ENCODE data around the gene WDR44. TPM values are rescaled to one million over a fixed set of nuclear protein-coding genes. Genes with fewer than 3 reads are reported as not detected.
A peak's percentile ranks its signal among the peaks of the same experiment; 100 is the strongest.

Gene WDR44
- total RNA-seq, 4 donors from 2014 or later, result 10.8 to 31.2 (median 15.0) TPM

GRCh38 chrX:118345045-118345463 is 852 bp upstream of the WDR44 start:
- peak overlapping the region; percentile 93 to 97 (median 96) for H3K27ac ChIP-seq
- no peaks in the 10 kb centered on the region for H3K27me3 ChIP-seq
- in situ Hi-C loops (cut with MboI; ENCODE audit: low pct_ligation_motif_present in 1 of 4, low pct_unique_long_range_greater_than_20kb in 1 of 4, low sequenced_read_pairs in 3 of 4) (no loop called here), intact Hi-C loops (cut with DNase I; ENCODE audit: low total_unique reads) (no loop called here)
- no peaks in the 10 kb centered on the region for H3K36me3 ChIP-seq
- TF ChIP-seq EP300 (IDR thresholded peaks at IDR 0.05; ENCODE audit: low read depth), result no peak
- TF ChIP-seq POLR2AphosphoS5 (IDR thresholded peaks at IDR 0.05), result no peak
- no peak for TF ChIP-seq CTCF (IDR thresholded peaks at IDR 0.05)
- no peak for TF ChIP-seq POLR2A (IDR thresholded peaks at IDR 0.05)
- H3K4me3 ChIP-seq, result peak overlapping the region in 3 of 4 donors; percentile 31 to 82 (median 34)
- DNase-seq, result no peak
- H3K9me3 ChIP-seq, result no peaks in the 10 kb centered on the region
- 10 to 40% methylated on average over 4 to 9 of the region's 9 CpGs for WGBS, 2 donors (ENCODE audit: low coverage in 1 of 2)
- H3K4me1 ChIP-seq, result peaks cover 0 to 19% (median 5%) of the 10 kb centered on the region in 4 donors

DNA sequence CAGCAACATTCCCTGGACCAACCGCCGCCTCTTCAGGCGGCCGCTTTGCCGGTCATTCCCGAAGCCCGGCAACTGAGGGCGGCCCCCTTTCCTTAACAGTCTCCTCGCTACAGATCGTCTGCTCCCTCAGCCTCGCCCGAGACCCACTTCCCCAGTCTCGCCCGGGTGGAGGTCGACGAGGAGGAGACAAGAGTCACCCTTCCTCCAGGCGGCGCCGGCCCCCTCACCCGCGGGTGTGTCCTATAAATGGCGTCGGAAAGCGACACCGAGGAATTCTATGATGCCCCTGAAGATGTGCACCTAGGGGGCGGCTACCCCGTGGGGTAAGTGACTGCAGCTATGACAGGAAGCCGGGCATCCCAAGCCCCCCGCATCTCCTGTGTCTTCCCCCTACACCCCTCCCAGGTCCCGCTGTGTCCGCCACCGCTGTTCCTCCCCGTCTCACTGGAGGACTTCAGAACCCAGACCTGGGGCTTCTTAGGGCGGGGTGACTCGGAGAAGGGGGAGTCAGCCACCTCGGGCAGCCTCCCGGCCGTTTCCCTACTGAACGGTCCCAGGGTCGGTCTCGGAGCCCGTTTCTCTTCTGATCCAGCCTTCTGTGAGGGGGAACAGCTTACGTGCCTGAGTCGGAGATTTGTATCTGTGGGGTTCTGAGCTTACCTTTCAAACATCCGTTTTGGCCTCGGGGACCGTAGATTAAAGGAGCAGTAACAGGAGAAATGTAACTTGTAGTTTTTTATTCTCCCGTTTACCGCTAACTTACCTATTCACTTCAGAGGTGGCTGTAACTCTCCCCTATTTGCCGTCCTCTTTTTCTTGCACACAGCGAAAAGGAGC is 570 bp downstream of the WDR44 start:
- Histone ChIP-seq H3K27ac (peak overlapping the region; percentile 93 to 97 (median 96)), H3K4me3 (peak overlapping the region; percentile 48 to 82 (median 66)), H3K4me1 (peaks cover 0 to 19% (median 9%) of the 10 kb centered on the region in 4 donors), H3K36me3 (no peaks in the 10 kb centered on the region), H3K27me3 (no peaks in the 10 kb centered on the region), H3K9me3 (no peaks in the 10 kb centered on the region)
- intact Hi-C loops (cut with DNase I; ENCODE audit: low total_unique reads), result no loop called here
- in situ Hi-C loops (cut with MboI; ENCODE audit: low pct_ligation_motif_present in 1 of 4, low pct_unique_long_range_greater_than_20kb in 1 of 4, low sequenced_read_pairs in 3 of 4), result no loop called here
- TF ChIP-seq CTCF (IDR thresholded peaks at IDR 0.05) (no peak), EP300 (IDR thresholded peaks at IDR 0.05; ENCODE audit: low read depth) (no peak), POLR2A (IDR thresholded peaks at IDR 0.05) (no peak), POLR2AphosphoS5 (IDR thresholded peaks at IDR 0.05) (no peak)
- WGBS, 2 donors (ENCODE audit: low coverage in 1 of 2), result 0 to 42% methylated on average over 1 to 51 of the region's 51 CpGs
- peak; percentile 31 for DNase-seq

GRCh38 chrX:118347131-118347530 is 1.2 kb downstream of the WDR44 start:
- peak overlapping the region; percentile 48 to 82 (median 66) for H3K4me3 ChIP-seq
- H3K4me1 ChIP-seq, result peaks cover 0 to 19% (median 9%) of the 10 kb centered on the region in 4 donors
- in situ Hi-C loops (cut with MboI; ENCODE audit: low pct_ligation_motif_present in 1 of 4, low pct_unique_long_range_greater_than_20kb in 1 of 4, low sequenced_read_pairs in 3 of 4), result no loop called here
- no peaks in the 10 kb centered on the region for H3K9me3 ChIP-seq
- no peak for TF ChIP-seq POLR2A (IDR thresholded peaks at IDR 0.05)
- no peak for TF ChIP-seq EP300 (IDR thresholded peaks at IDR 0.05; ENCODE audit: low read depth)
- no peak for TF ChIP-seq POLR2AphosphoS5 (IDR thresholded peaks at IDR 0.05)
- TF ChIP-seq CTCF (IDR thresholded peaks at IDR 0.05), result no peak
- peak overlapping the region; percentile 93 to 97 (median 96) for H3K27ac ChIP-seq
- intact Hi-C loops (cut with DNase I; ENCODE audit: low total_unique reads), result no loop called here
- no peaks in the 10 kb centered on the region for H3K36me3 ChIP-seq
- no peak for DNase-seq
- WGBS, 2 donors (ENCODE audit: low coverage in 1 of 2), result 0 to 47% methylated on average over 4 to 11 of the region's 11 CpGs
- H3K27me3 ChIP-seq, result no peaks in the 10 kb centered on the region

DNA sequence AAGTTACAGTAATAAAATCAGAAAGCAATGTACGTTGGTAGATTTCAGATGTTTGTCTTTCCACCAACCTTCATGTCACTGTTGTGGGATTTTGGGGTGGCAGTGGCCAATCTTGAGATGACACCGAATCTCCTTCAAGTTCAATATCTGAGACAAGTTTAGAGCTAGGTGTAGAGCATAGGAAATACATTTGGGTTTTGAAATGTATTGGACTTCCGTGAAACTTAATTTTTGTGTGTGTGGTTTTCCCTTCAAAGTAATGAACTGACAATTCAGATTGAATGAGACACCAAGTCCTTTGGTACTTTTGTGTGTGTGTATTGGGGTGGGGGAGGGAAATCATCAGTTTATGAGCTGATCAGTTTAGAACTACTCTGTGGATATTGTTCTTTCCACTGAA is 1.8 kb downstream of the WDR44 start:
- intact Hi-C loops (cut with DNase I; ENCODE audit: low total_unique reads), result no loop called here
- H3K4me3 ChIP-seq, result peak overlapping the region in 3 of 4 donors; percentile 52 to 82 (median 79)
- H3K27ac ChIP-seq, result peak overlapping the region in 3 of 4 donors; percentile 93 to 97 (median 97)

More for the DNA sequence above, 1.8 kb downstream of the WDR44 start:
- Histone ChIP-seq H3K27me3 (no peaks in the 10 kb centered on the region), H3K36me3 (no peaks in the 10 kb centered on the region), H3K4me1 (peaks cover 0 to 19% (median 9%) of the 10 kb centered on the region in 4 donors), H3K9me3 (no peaks in the 10 kb centered on the region)
- no peak for DNase-seq
- 8 to 46% methylated on average over 2 to 3 of the region's 3 CpGs for WGBS, 2 donors (ENCODE audit: low coverage in 1 of 2)
- in situ Hi-C loops (cut with MboI; ENCODE audit: low pct_ligation_motif_present in 1 of 4, low pct_unique_long_range_greater_than_20kb in 1 of 4, low sequenced_read_pairs in 3 of 4), result no loop called here
- no peak for TF ChIP-seq POLR2A (IDR thresholded peaks at IDR 0.05)
- no peak for TF ChIP-seq EP300 (IDR thresholded peaks at IDR 0.05; ENCODE audit: low read depth)
- no peak for TF ChIP-seq CTCF (IDR thresholded peaks at IDR 0.05)
- TF ChIP-seq POLR2AphosphoS5 (IDR thresholded peaks at IDR 0.05), result no peak

Data from transverse colon (tissue), 4 donors.